Heart left ventricle (tissue), 13 donors: ENCODE results near the gene P4HB.

Experiments
- POLR2A ChIP-seq, 2 donors: fragments of 450-650 bp; IDR thresholded peaks; one replicate each; pipeline ENCODE4 v1.6.1; 2017; ENCODE audit warnings: antibody characterized with exemption in 2 of 2, mild to moderate bottlenecking in 2 of 2, moderate library complexity in 2 of 2
- TF ChIP-seq, protein P1 (sequence below), 12 donors: fragments of 200-600 bp; sonication (generic) in 4 of 12; IDR thresholded peaks; one replicate each; pipeline versions ENCODE4 v1.5.0 to v1.8.0; 2018 to 2022; ENCODE audit warnings: antibody characterized with exemption in 12 of 12, mild to moderate bottlenecking in 5 of 12
- donor health status: ischemic (EF 13 %, LVEDD 7.1; RV severe dilation, severe dysfunction).
- donor health status: DM: no; HTN: yes; CAD: no.
- donor health status: DM: no; HTN: no; CAD: no.
- donor health status: ischemic (EF 25% LVEDD 6.9; RV normal size, moderate dysfunction).
- donor health status: ischemic (EF 25% LVEDD 5.7; RV mildly dilated, moderate dysfunction).
- donor health status: ischemic (EF 35%, LVEDD 5.7; RV mildly dilated, moderate dysfunction).
- donor health status: nonischemic (EF 11% LVEDD 7.7; RV severe dilation, severe dysfunction).
- donor health status: DM: yes; HTN: yes; CAD: no.
- donor health status: PGD.
- donor health status: ischemic (EF 29% LVEDD 5.4; RV normal size, mild dysfunction).
- donor health status: nonischemic (EF 23%, LVEDD 6.1; RV moderate dilation, normal function).

DNA sequence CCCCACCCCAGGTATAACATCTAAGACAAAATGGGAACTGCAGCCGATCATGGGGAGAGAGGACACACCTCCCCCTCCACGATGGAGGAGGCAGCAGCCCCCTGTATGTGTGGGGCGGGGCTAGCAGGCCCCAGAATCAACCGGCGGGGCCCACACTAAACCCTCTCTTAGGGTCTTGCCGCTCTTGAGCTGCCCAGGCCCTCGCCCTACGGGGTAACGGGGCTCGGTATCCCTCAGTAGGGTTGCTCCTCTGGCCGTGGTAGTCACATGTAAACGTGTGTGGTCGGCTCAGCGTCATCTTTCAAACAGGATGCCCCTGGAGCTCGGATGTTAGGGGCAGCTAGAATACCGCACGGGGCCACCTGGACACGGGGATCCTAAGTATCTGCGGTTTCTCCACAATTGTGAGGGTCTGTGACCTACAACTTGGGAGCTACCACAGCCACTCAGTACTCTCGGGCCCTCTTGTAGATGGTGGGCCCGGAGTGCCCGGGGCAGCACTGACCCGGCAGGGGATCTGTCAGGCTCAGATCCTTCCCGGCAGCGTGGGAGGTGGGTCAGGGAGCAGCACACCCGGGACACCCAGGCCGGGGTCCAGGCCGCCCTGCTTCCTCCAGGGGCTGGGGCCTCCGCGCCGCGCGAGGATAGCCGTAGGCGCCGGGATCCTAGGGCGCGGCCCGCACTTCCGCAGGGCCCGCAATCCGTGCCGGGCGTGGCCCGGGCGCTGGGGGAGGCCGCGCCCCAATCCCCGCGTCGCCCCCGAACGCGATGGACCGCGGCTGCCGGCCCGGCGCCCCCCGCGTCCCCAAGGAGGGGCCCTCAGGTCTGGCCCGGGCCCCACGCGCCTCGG lies 10.0 kb upstream of the P4HB start:
- TF ChIP-seq, protein P1, sequence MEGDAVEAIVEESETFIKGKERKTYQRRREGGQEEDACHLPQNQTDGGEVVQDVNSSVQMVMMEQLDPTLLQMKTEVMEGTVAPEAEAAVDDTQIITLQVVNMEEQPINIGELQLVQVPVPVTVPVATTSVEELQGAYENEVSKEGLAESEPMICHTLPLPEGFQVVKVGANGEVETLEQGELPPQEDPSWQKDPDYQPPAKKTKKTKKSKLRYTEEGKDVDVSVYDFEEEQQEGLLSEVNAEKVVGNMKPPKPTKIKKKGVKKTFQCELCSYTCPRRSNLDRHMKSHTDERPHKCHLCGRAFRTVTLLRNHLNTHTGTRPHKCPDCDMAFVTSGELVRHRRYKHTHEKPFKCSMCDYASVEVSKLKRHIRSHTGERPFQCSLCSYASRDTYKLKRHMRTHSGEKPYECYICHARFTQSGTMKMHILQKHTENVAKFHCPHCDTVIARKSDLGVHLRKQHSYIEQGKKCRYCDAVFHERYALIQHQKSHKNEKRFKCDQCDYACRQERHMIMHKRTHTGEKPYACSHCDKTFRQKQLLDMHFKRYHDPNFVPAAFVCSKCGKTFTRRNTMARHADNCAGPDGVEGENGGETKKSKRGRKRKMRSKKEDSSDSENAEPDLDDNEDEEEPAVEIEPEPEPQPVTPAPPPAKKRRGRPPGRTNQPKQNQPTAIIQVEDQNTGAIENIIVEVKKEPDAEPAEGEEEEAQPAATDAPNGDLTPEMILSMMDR (IDR thresholded peaks at IDR 0.05) = no peak
- no peak for TF ChIP-seq POLR2A (IDR thresholded peaks at IDR 0.05)
